ENCODE data around the gene TFDP1.

Gene TFDP1

GRCh38 chr13:113644800-113645199 is 60.2 kb downstream of the TFDP1 start:
- no peak for TF ChIP-seq CTCF (IDR thresholded peaks at IDR 0.05; ENCODE audit: extremely low read depth, missing control alignments)
- no peak for DNase-seq (ENCODE audit: low spot score)

GRCh38 chr13:113645329-113645728 is 60.8 kb downstream of the TFDP1 start:
- no peak for DNase-seq (ENCODE audit: low spot score)
- TF ChIP-seq CTCF (IDR thresholded peaks at IDR 0.05; ENCODE audit: extremely low read depth, missing control alignments) = no peak

GRCh38 chr13:113646376-113646775 is 61.8 kb downstream of the TFDP1 start:
- no peak for DNase-seq (ENCODE audit: low spot score)
- TF ChIP-seq CTCF (IDR thresholded peaks at IDR 0.05; ENCODE audit: extremely low read depth, missing control alignments) = no peak

GRCh38 chr13:113646921-113647340 is 62.4 kb downstream of the TFDP1 start:
- DNase-seq (ENCODE audit: low spot score) = no peak
- TF ChIP-seq CTCF (IDR thresholded peaks at IDR 0.05; ENCODE audit: extremely low read depth, missing control alignments) = no peak

- DNase-seq (ENCODE audit: low spot score) = no peak
These were observed 63.0 kb downstream of the TFDP1 start for GRCh38 chr13:113647351-113648215.

GRCh38 chr13:113648216-113648610 is 63.7 kb downstream of the TFDP1 start:
- DNase-seq (ENCODE audit: low spot score) = no peak
- TF ChIP-seq CTCF (IDR thresholded peaks at IDR 0.05; ENCODE audit: extremely low read depth, missing control alignments) = no peak

More at GRCh38 chr13:113647351-113648215, 63.0 kb downstream of the TFDP1 start:
- no peak for TF ChIP-seq CTCF (IDR thresholded peaks at IDR 0.05; ENCODE audit: extremely low read depth, missing control alignments)

- TF ChIP-seq CTCF (IDR thresholded peaks at IDR 0.05; ENCODE audit: extremely low read depth, missing control alignments) = no peak
- no peak for DNase-seq (ENCODE audit: low spot score)
These were observed 64.7 kb downstream of the TFDP1 start for GRCh38 chr13:113649212-113649611.

Measured in GM20000 (cell line).